Glutamatergic neuron (in vitro differentiated cells): ENCODE results near the gene PCSK1N. TPM values are rescaled to one million over a fixed set of nuclear protein-coding genes. Genes with fewer than 3 reads are reported as not detected.

Experiments used
- DNase-seq: peaks from one replicate; pipeline ENCODE4 v3.0.0; 2022
- H3K27ac Mint-ChIP-seq: one replicate; pipeline ENCODE4 v1.8.0; 2020; ENCODE audit warnings: mild to moderate bottlenecking, mixed read lengths, inconsistent platforms; ENCODE audit not compliant: unreplicated experiment
- H3K27me3 Mint-ChIP-seq: one replicate; pipeline ENCODE4 v1.8.0; 2020; ENCODE audit warnings: mild to moderate bottlenecking, moderate library complexity, mixed read lengths, inconsistent platforms; ENCODE audit not compliant: unreplicated experiment
- H3K36me3 Mint-ChIP-seq: one replicate; pipeline ENCODE4 v1.8.0; 2020; ENCODE audit warnings: mild to moderate bottlenecking, mixed read lengths, inconsistent platforms; ENCODE audit not compliant: unreplicated experiment
- H3K4me1 Mint-ChIP-seq: one replicate; pipeline ENCODE4 v1.8.0; 2020; ENCODE audit warnings: mild to moderate bottlenecking, low read depth, mixed read lengths, inconsistent platforms; ENCODE audit not compliant: unreplicated experiment
- H3K4me3 Mint-ChIP-seq: one replicate; pipeline ENCODE4 v1.8.0; 2020; ENCODE audit warnings: mild to moderate bottlenecking, mixed read lengths, inconsistent platforms; ENCODE audit not compliant: unreplicated experiment
- H3K9me3 Mint-ChIP-seq: one replicate; pipeline ENCODE4 v1.8.0; 2020; ENCODE audit warnings: mild to moderate bottlenecking, moderate library complexity, mixed read lengths, inconsistent platforms; ENCODE audit not compliant: unreplicated experiment
- CTCF ChIP-seq: fragments of 200-600 bp; sonication (generic); IDR thresholded peaks from one replicate; pipeline ENCODE4 v1.5.0; 2021; ENCODE audit not compliant: partially characterized antibody, unreplicated experiment
- total RNA-seq: library from RNA; stranded (reverse); fragmentation: NEBNext Ultra II Directional; extraction: Animal tissue kit (Norgen Biotek cat#: 25700); gene quantifications from one replicate; pipeline ENCODE4 v1.2.1, GENCODE V29; 2021; ENCODE audit not compliant: unreplicated experiment

PCSK1N gene
- total RNA-seq, 1 donor from 2014 or later = 127 TPM

- peaks cover 8% of the 10 kb centered on the region for H3K9me3 Mint-ChIP-seq
- no peaks in the 10 kb centered on the region for H3K4me1 Mint-ChIP-seq
- TF ChIP-seq CTCF = no peak
- no peak overlapping the region for H3K4me3 Mint-ChIP-seq
- no peak for DNase-seq
- peak overlapping the region; percentile 29 for H3K27ac Mint-ChIP-seq
- peaks cover 6% of the 10 kb centered on the region for H3K27me3 Mint-ChIP-seq
- H3K36me3 Mint-ChIP-seq = no peaks in the 10 kb centered on the region
These were observed 29.3 kb downstream of the PCSK1N start for GRCh38 chrX:48806081-48806480.

- Mint-ChIP-seq H3K27me3 (peaks cover 8% of the 10 kb centered on the region), H3K4me3 (peak overlapping the region; percentile 95), H3K36me3 (no peaks in the 10 kb centered on the region), H3K9me3 (peaks cover 9% of the 10 kb centered on the region), H3K27ac (peak overlapping the region; percentile 93), H3K4me1 (no peaks in the 10 kb centered on the region)
- no peak for DNase-seq
- TF ChIP-seq CTCF = no peak
These were observed 32.6 kb downstream of the PCSK1N start for GRCh38 chrX:48802905-48803200.

- Mint-ChIP-seq H3K4me1 (no peaks in the 10 kb centered on the region), H3K27ac (peak overlapping the region; percentile 93), H3K4me3 (peak overlapping the region; percentile 95), H3K36me3 (no peaks in the 10 kb centered on the region), H3K9me3 (peaks cover 9% of the 10 kb centered on the region), H3K27me3 (peaks cover 8% of the 10 kb centered on the region)
- DNase-seq = peak; percentile 75
- no peak for TF ChIP-seq CTCF
These were observed 33.1 kb downstream of the PCSK1N start for GRCh38 chrX:48802089-48802904.

GRCh38 chrX:48801280-48802088 is 33.9 kb downstream of the PCSK1N start, which contains the start of gene HDAC6:
HDAC6 (plus strand) TSS chrX:48802067; CDS start chrX:48802693, 626 bp downstream.
- H3K27ac Mint-ChIP-seq = peak within 1 kb of the TSS; percentile 96
- TF ChIP-seq CTCF = no peak
- peak within 1 kb of the TSS; percentile 95 for H3K4me3 Mint-ChIP-seq
- no peaks in the 10 kb centered on the region for H3K36me3 Mint-ChIP-seq
- H3K27me3 Mint-ChIP-seq = peaks cover 8% of the 10 kb centered on the region
- no peaks in the 10 kb centered on the region for H3K4me1 Mint-ChIP-seq
- DNase-seq = peak; percentile 91
- H3K9me3 Mint-ChIP-seq = peaks cover 9% of the 10 kb centered on the region
